ENCODE data around the gene OR14K1.
"Not testable (repeated sequence)": the region's sequence is repeated elsewhere in the genome, so short reads cannot be mapped to it uniquely, and the experiment has no call there.

Gene OR14K1

GRCh38 chr1:247738315-247738714 lies at the start of gene OR14K1:
Gene OR14K1 (plus strand): TSS chr1:247738615. CDS start chr1:247738615, 0 bp downstream.
- no peak for DNase-seq

GRCh38 chr1:247701338-247701737 lies 37.1 kb upstream of the OR14K1 start:
- no peak for DNase-seq

GRCh38 chr1:247710681-247711080 lies 27.7 kb upstream of the OR14K1 start:
- not testable (repeated sequence) for DNase-seq

GRCh38 chr1:247713753-247714152 lies 24.7 kb upstream of the OR14K1 start:
- DNase-seq: no peak

GRCh38 chr1:247716546-247716945 lies 21.9 kb upstream of the OR14K1 start, which contains the start of gene OR6F1:
Gene OR6F1 (minus strand): TSS chr1:247716646. CDS start chr1:247712755, 3,891 bp downstream.
- no peak for DNase-seq

GRCh38 chr1:247721222-247721621 lies 17.2 kb upstream of the OR14K1 start:
- no peak for DNase-seq

- DNase-seq: no peak
These were observed 2.3 kb downstream of the OR14K1 start for GRCh38 chr1:247740721-247741120.

- DNase-seq: no peak
These were observed 3.3 kb downstream of the OR14K1 start for GRCh38 chr1:247741756-247742155.

- not testable (repeated sequence) for DNase-seq
These were observed 3.9 kb downstream of the OR14K1 start for GRCh38 chr1:247742215-247742760.

- DNase-seq: no peak
These were observed 8.0 kb downstream of the OR14K1 start for GRCh38 chr1:247746391-247746935.

- DNase-seq: no peak
These were observed 9.2 kb downstream of the OR14K1 start for GRCh38 chr1:247747616-247748015.

GRCh38 chr1:247748041-247748440 lies 9.6 kb downstream of the OR14K1 start, which contains the start of gene OR14A2:
Gene OR14A2 (minus strand): TSS chr1:247748141.
- no peak for DNase-seq

- DNase-seq: no peak
These were observed 11.5 kb downstream of the OR14K1 start for GRCh38 chr1:247749870-247750269.

- DNase-seq: not testable (repeated sequence)
These were observed 15.9 kb downstream of the OR14K1 start for GRCh38 chr1:247754311-247754710.

- no peak for DNase-seq
These were observed 22.0 kb downstream of the OR14K1 start, which contains the start of gene OR1C1 for GRCh38 chr1:247760456-247760855. Gene OR1C1 (minus strand): TSS chr1:247760556. CDS start chr1:247758406, 2,150 bp downstream.

- no peak for DNase-seq
These were observed 31.2 kb downstream of the OR14K1 start for GRCh38 chr1:247769603-247770002.
